GM12878 (cell line): ENCODE measurements around the gene AKAP5. TPM values are rescaled to one million over a fixed set of nuclear protein-coding genes. Genes with fewer than 3 reads are reported as not detected.

Source experiments
- ATAC-seq: fragments of 200-7000 bp; cut with Tn5 transposase; 3 replicates; pipeline ENCODE4 v1.9.1; 2020; ENCODE audit warnings: mild to moderate bottlenecking, moderate library complexity
- BruUV-seq: library from RNA; stranded (reverse); fragments of 400-500 nt; replicated peaks from 2 replicates; lab custom pipeline; 2021; lab: Mats Ljungman, UMichigan
- CTCF ChIA-PET: fragments of 300-600 bp; sonication (Branson Sonifier 250); formaldehyde crosslinking; extraction: SDS; loops from one replicate; lab custom pipeline; 2021; ENCODE audit warnings: inconsistent platforms; lab: Yijun Ruan, JAX
- POLR2A ChIA-PET: fragments of 350-600 bp; formaldehyde crosslinking; extraction: SDS; loops from one replicate; lab custom pipeline; 2021; ENCODE audit warnings: inconsistent platforms; lab: Charles Lee
- RAD21 ChIA-PET: fragments of 300-600 bp; sonication (Branson Sonifier 250); formaldehyde crosslinking; loops from one replicate; lab custom pipeline; 2023; ENCODE audit warnings: antibody characterized with exemption; ENCODE audit not compliant: unreplicated experiment; lab: Charles Lee
- SMC1A ChIA-PET: fragments of 300-600 bp; sonication (Branson Sonifier 250); formaldehyde crosslinking; loops from one replicate; lab custom pipeline; 2023; ENCODE audit not compliant: unreplicated experiment, uncharacterized antibody; lab: Charles Lee
- DNase-seq: peaks from one replicate; pipeline ENCODE4 v3.0.0-alpha.2; 2011; ENCODE audit warnings: low read depth, low spot score
- FAIRE-seq: peaks from 3 replicates; lab custom pipeline; 2011; peaks lifted over from hg19 to GRCh38; lab: Jason Lieb, UNC
- H2AFZ ChIP-seq: 2 replicates; pipeline ENCODE4 v1.6.0; 2011; ENCODE audit warnings: low read depth, low read length, control low read depth; ENCODE audit not compliant: control insufficient read depth
- H3K27ac ChIP-seq: 2 replicates; pipeline ENCODE4 v1.5.1; 2011; ENCODE audit warnings: control low read depth; ENCODE audit not compliant: control insufficient read depth, insufficient read depth
- H3K27me3 ChIP-seq, 2 experiments: replicated peaks in 1 of 2; 2 replicates each; pipeline versions ENCODE4 v1.6.0 to v1.6.1; 2011; ENCODE audit warnings: low read length in 1 of 2; ENCODE audit not compliant: control insufficient read depth in 2 of 2, insufficient read depth in 2 of 2
- H3K36me3 ChIP-seq, 2 experiments: 2 replicates each; pipeline ENCODE4 v1.5.1; 2011; ENCODE audit warnings: low read length in 1 of 2; ENCODE audit not compliant: control insufficient read depth in 2 of 2, insufficient read depth in 2 of 2
- H3K4me1 ChIP-seq: 2 replicates; pipeline ENCODE4 v1.6.1; 2011; ENCODE audit warnings: mild to moderate bottlenecking, low read length, moderate library complexity, mixed read lengths; ENCODE audit not compliant: control insufficient read depth, insufficient read depth
- H3K4me2 ChIP-seq: 2 replicates; pipeline ENCODE4 v1.6.0; 2011; ENCODE audit warnings: control low read depth; ENCODE audit not compliant: control insufficient read depth, insufficient read depth
- H3K4me3 ChIP-seq: fragments of 200-600 bp; sonication (generic); 2 replicates; pipeline ENCODE4 v1.5.1; 2016
- H3K79me2 ChIP-seq: 2 replicates; pipeline ENCODE4 v1.6.0; 2011; ENCODE audit warnings: low read length; ENCODE audit not compliant: control insufficient read depth, insufficient read depth
- H3K9ac ChIP-seq: 2 replicates; pipeline ENCODE4 v1.8.0; 2011; ENCODE audit warnings: low read length, control low read depth, mixed read lengths; ENCODE audit not compliant: control insufficient read depth, insufficient read depth
- H3K9me3 ChIP-seq: replicated peaks from 3 replicates; pipeline ENCODE4 v1.5.1; 2011; ENCODE audit warnings: mild to moderate bottlenecking, low read length; ENCODE audit not compliant: control insufficient read depth, insufficient read depth
- H4K20me1 ChIP-seq: 2 replicates; pipeline ENCODE4 v1.6.0; 2011; ENCODE audit not compliant: control insufficient read depth, insufficient read depth
- EP300 ChIP-seq, 2 experiments: fragments of 150-350 bp in 1 of 2; IDR thresholded peaks; 2 replicates each; pipeline ENCODE4 v1.6.1; 2011 to 2012; ENCODE audit warnings: low read depth in 2 of 2, low read length in 2 of 2, borderline replicate concordance in 1 of 2, improper control_type of control experiment in 1 of 2, inconsistent platforms in 1 of 2; ENCODE audit not compliant: control insufficient read depth in 1 of 2
- MLLT1 ChIP-seq: fragments of 450-650 bp; IDR thresholded peaks from 2 replicates; pipeline ENCODE4 v1.6.1; 2016; ENCODE audit warnings: mild to moderate bottlenecking
- POLR2AphosphoS2 ChIP-seq: IDR thresholded peaks from 2 replicates; pipeline ENCODE4 v1.6.1; 2011; ENCODE audit warnings: low read depth, mild to moderate bottlenecking, low read length, improper control_type of control experiment, moderate library complexity
- WGBS: methylation state at CpG from one replicate; pipeline ENCODE4 v1.1.6; 2016; ENCODE audit warnings: low lambda C conversion rate; ENCODE audit not compliant: insufficient replicate concordance, insufficient coverage; ENCODE audit errors: missing lambda C conversion rate; 5-methylcytosine and 5-hydroxymethylcytosine counted together
- in situ Hi-C: fragments of 300-500 bp; cut with MboI; formaldehyde crosslinking; loops from 9 replicates; pipeline ENCODE4 v1.14.3; 2018; ENCODE audit warnings: mixed read lengths
- intact Hi-C: fragments of 100-400 bp; cut with micrococcal nuclease; formaldehyde crosslinking; loops from one replicate; pipeline ENCODE4 v1.14.2; 2022; ENCODE audit not compliant: unreplicated experiment
- polyA plus RNA-seq, 11 experiments: library from polyadenylated mRNA; depleted of rRNA in 4 of 11; unstranded in 6 of 11; stranded (reverse) in 5 of 11; fragments of >200 nt; fragmentation: Nextera tagmentation in 4 of 11; fragmentation: Illumina TruSeq in 1 of 11; extraction: Ambion mirVana in 4 of 11; extraction: Trizol in 1 of 11; gene quantifications; 1 replicate in 1 of 11; 2 replicates in 10 of 11; pipeline versions ENCODE4 v1.2.1 to v1.2.3, GENCODE V29; 2011 to 2016; ENCODE audit warnings: inconsistent platforms in 2 of 11, missing spikeins in 2 of 11, low read depth in 1 of 11
- total RNA-seq, 4 experiments: library from RNA; depleted of rRNA in 3 of 4; stranded (reverse); fragments of >200 nt in 3 of 4; fragmentation: Illumina TruSeq in 1 of 4; extraction: Trizol in 1 of 4; gene quantifications; 2 replicates each; pipeline versions ENCODE4 v1.2.1 to v1.2.3, GENCODE V29; 2013 to 2021

The AKAP5 gene
- total and polyA plus RNA-seq, 10 of the 15 experiments (the other 5 are each of a cell fraction or from before 2014, with no cell fraction given): 0.45 to 5.1 (median 1.7) TPM

- in situ Hi-C loops (no loop called here), intact Hi-C loops (loop anchor here (2.0 kb wide), 1 partner anchor 19 kb away; no protein-coding TSS in a partner anchor)
- TF ChIP-seq POLR2AphosphoS2: 0 out of 2 replicates have a peak, but pooled peaks have one; percentile 4
- TF ChIP-seq EP300 (IDR thresholded peaks at IDR 0.05; ENCODE audit: borderline replicate concordance in 1 of 2, control insufficient read depth in 1 of 2, low read depth in 2 of 2, low read length in 2 of 2): no peak
- TF ChIP-seq MLLT1: peak; percentile 60; the same call in 1 of the 2 replicates
- 99% methylated on average over 6 of the region's 6 CpGs for WGBS
- Histone ChIP-seq H3K9me3 (no peaks in the 10 kb centered on the region), H3K4me3 (peak overlapping the region; percentile 79; the same call in 1 of the 2 replicates), H3K27ac (no peak overlapping the region), H3K79me2 (no peaks in the 10 kb centered on the region), H3K4me1 (peaks cover 33% of the 10 kb centered on the region), H3K27me3 (no peaks in the 10 kb centered on the region), H2AFZ (no peak overlapping the region), H3K4me2 (peak overlapping the region; percentile 94), H3K36me3 (peaks cover 0 to 8% of the 10 kb centered on the region in 2 experiments; a peak in 2 of 4 replicates), H3K9ac (no peak overlapping the region), H4K20me1 (no peaks in the 10 kb centered on the region)
- ChIA-PET CTCF (interaction anchor here (0.6 to 6.4 kb wide), 18 partner anchors 12 to 251 kb away, joined by 3 to 60 read pairs (median 4); no protein-coding TSS in a partner anchor), SMC1A (interaction anchor here (0.6 to 6.2 kb wide), 18 partner anchors 10 to 788 kb away, joined by 3 to 95 read pairs (median 6); no protein-coding TSS in a partner anchor), RAD21 (interaction anchor here (0.8 to 2.4 kb wide), 12 partner anchors 10 to 120 kb away, joined by 3 to 11 read pairs (median 6); partner anchors contain the start of gene ZBTB25), POLR2A (interaction anchor here (0.9 to 2.7 kb wide), 8 partner anchors 12 to 127 kb away, joined by 3 to 19 read pairs (median 4); partner anchors contain the start of gene MTHFD1)
- DNase-seq (no peak), ATAC-seq (no peak), FAIRE-seq (no peak)
- BruUV-seq: no TSS peak
Observed at GRCh38 chr14:64463873-64464272, 1.4 kb upstream of the AKAP5 start.
